Peyer's patch (tissue), 4 donors: ENCODE measurements around the gene OCA2. TPM values are rescaled to one million over a fixed set of nuclear protein-coding genes. Genes with fewer than 3 reads are reported as not detected.

Experiments used
- DNase-seq, 3 donors: peaks; one replicate each; pipeline ENCODE4 v3.0.0-alpha.2; 2017 to 2019
- H3K27ac ChIP-seq, 4 donors: fragments of 200-600 bp; sonication (generic); one replicate each; pipeline ENCODE4 v1.5.1; 2016 to 2019
- H3K27me3 ChIP-seq, 2 donors: fragments of 200-600 bp; sonication (generic); one replicate each; pipeline ENCODE4 v1.5.1; 2019
- H3K36me3 ChIP-seq, 3 donors: fragments of 200-600 bp; sonication (generic); one replicate each; pipeline ENCODE4 v1.5.1; 2016 to 2019
- H3K4me1 ChIP-seq, 4 donors: fragments of 200-600 bp; sonication (generic); one replicate each; pipeline ENCODE4 v1.5.1; 2016 to 2019
- H3K4me3 ChIP-seq, 4 donors: fragments of 200-600 bp; sonication (generic); 1 replicate in 3 of 4; 2 replicates in 1 of 4; pipeline ENCODE4 v1.5.1; 2016 to 2019; ENCODE audit warnings: mild to moderate bottlenecking in 1 of 4
- H3K9me3 ChIP-seq, 4 donors: fragments of 200-600 bp; sonication (generic); one replicate each; pipeline ENCODE4 v1.5.1; 2016 to 2019; ENCODE audit warnings: mild to moderate bottlenecking in 1 of 4
- POLR2A ChIP-seq, 2 donors: fragments of 450-650 bp; IDR thresholded peaks; one replicate each; pipeline ENCODE4 v1.5.1; 2017; ENCODE audit warnings: antibody characterized with exemption in 2 of 2, mild to moderate bottlenecking in 2 of 2, moderate library complexity in 2 of 2
- total RNA-seq, 4 donors: library from RNA; depleted of rRNA; stranded (reverse); fragments of >200 nt; gene quantifications; one replicate each; pipeline ENCODE4 v1.1.0, GENCODE V29; 2016
- TF ChIP-seq, protein P1 (sequence below), 6 experiments: fragments of 450-650 bp in 4 of 6; fragments of 200-600 bp in 2 of 6; sonication (generic) in 1 of 6; IDR thresholded peaks; one replicate each; pipeline ENCODE4 v1.5.1; 2017 to 2019; ENCODE audit warnings: antibody characterized with exemption in 6 of 6, mild to moderate bottlenecking in 3 of 6, moderate library complexity in 1 of 6

OCA2 gene
- total RNA-seq, 4 donors from 2014 or later = 1.4 to 3.0 TPM; not detected in 2

- TF ChIP-seq, protein P1, sequence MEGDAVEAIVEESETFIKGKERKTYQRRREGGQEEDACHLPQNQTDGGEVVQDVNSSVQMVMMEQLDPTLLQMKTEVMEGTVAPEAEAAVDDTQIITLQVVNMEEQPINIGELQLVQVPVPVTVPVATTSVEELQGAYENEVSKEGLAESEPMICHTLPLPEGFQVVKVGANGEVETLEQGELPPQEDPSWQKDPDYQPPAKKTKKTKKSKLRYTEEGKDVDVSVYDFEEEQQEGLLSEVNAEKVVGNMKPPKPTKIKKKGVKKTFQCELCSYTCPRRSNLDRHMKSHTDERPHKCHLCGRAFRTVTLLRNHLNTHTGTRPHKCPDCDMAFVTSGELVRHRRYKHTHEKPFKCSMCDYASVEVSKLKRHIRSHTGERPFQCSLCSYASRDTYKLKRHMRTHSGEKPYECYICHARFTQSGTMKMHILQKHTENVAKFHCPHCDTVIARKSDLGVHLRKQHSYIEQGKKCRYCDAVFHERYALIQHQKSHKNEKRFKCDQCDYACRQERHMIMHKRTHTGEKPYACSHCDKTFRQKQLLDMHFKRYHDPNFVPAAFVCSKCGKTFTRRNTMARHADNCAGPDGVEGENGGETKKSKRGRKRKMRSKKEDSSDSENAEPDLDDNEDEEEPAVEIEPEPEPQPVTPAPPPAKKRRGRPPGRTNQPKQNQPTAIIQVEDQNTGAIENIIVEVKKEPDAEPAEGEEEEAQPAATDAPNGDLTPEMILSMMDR (IDR thresholded peaks at IDR 0.05) = no peak
- TF ChIP-seq POLR2A (IDR thresholded peaks at IDR 0.05) = no peak
- Histone ChIP-seq H3K4me1 (no peaks in the 10 kb centered on the region), H3K27ac (no peak overlapping the region), H3K27me3 (no peaks in the 10 kb centered on the region), H3K4me3 (no peak overlapping the region), H3K9me3 (no peaks in the 10 kb centered on the region), H3K36me3 (no peaks in the 10 kb centered on the region)
- no peak for DNase-seq
Observed at GRCh38 chr15:27842526-27842925, 256.6 kb downstream of the OCA2 start.

DNA sequence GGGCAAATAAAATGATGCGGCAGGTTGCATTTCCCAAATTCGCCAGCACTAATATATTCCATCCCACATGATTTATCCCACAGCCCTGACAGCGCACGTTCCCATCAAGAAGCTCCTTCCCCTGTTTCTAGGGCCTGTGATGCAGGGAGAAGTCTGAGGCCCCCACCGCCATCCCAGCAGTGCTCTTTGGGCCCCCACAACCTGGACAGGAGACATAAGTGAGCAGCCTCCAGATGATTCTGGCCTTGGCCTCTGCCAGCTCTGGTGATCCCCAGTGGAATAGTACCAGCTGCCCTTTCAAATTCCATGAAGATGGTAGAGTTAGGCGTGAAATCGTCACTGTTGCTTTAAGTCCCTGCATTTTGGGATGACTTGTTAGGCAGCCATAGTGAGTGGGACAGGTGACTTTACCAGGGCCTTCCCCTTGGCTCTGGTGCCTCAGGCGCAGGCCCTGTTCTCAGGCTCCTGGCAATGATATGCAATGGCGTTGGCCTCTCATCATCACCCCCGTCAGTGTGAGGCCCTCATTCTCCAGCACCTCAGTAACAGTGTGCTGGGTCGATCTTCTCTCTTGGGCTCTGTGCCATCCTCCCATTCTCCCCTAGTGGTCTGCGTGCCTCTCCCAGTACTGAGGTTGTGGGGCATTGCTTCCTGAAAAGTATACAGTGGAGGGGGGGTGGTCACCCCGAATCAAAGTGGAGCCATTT is 263.7 kb downstream of the OCA2 start:
- no peak for DNase-seq
- no peaks in the 10 kb centered on the region for H3K4me1 ChIP-seq
- no peaks in the 10 kb centered on the region for H3K9me3 ChIP-seq
- no peaks in the 10 kb centered on the region for H3K27me3 ChIP-seq
- H3K36me3 ChIP-seq = no peaks in the 10 kb centered on the region
- H3K27ac ChIP-seq = no peak overlapping the region
- H3K4me3 ChIP-seq = no peak overlapping the region
- no peak for TF ChIP-seq POLR2A (IDR thresholded peaks at IDR 0.05)
- TF ChIP-seq, protein P1 (IDR thresholded peaks at IDR 0.05) = no peak

DNA sequence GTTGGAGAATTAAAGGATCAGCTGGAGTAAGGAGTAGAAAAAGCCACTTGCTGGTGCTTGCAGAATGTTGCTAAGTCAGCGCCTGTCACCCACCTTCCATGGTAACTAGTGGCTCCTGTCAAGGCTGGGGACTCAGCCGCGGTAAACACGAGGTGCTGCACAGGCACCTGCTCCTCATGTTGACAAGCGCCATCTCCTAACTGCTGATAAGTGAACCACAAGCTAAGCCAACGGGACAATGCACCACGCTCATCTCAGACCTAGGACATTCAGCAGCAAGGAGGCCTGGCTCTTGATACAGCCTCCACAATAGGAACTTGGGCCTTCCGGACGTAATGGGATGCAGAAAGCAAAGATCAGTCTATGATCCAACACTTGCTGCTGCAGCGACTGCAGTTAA is 264.4 kb downstream of the OCA2 start:
- Histone ChIP-seq H3K9me3 (no peaks in the 10 kb centered on the region), H3K27me3 (no peaks in the 10 kb centered on the region), H3K36me3 (no peaks in the 10 kb centered on the region), H3K4me1 (no peaks in the 10 kb centered on the region), H3K4me3 (no peak overlapping the region), H3K27ac (no peak overlapping the region)
- no peak for DNase-seq
- TF ChIP-seq, protein P1 (IDR thresholded peaks at IDR 0.05) = no peak
- TF ChIP-seq POLR2A (IDR thresholded peaks at IDR 0.05) = no peak

GRCh38 chr15:27833974-27834373 is 265.1 kb downstream of the OCA2 start:
- Histone ChIP-seq H3K27me3 (no peaks in the 10 kb centered on the region), H3K36me3 (no peaks in the 10 kb centered on the region), H3K4me3 (no peak overlapping the region), H3K9me3 (no peaks in the 10 kb centered on the region), H3K27ac (no peak overlapping the region), H3K4me1 (no peaks in the 10 kb centered on the region)
- DNase-seq = no peak
- no peak for TF ChIP-seq POLR2A (IDR thresholded peaks at IDR 0.05)
- TF ChIP-seq, protein P1 (IDR thresholded peaks at IDR 0.05) = no peak

DNA sequence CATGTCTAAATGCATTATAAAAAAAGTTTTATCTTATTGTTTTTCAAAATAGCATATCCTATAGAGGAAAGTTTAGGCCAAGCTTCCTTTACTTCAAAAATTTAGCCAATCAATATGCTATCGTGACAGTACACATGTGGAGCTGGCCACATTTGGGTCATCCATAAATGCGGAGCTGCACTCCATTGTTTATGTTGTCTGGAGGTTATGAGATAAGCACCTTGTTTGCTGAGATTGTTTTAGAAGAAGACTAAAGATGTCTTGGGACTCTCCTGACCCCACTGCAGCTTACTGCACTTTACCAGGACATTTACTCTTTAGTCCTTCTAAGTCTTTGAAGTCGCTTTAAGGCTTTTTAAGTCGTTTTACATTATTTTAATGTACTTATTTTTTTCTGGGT is 265.9 kb downstream of the OCA2 start:
- no peak for DNase-seq

More for the DNA sequence above, 265.9 kb downstream of the OCA2 start:
- Histone ChIP-seq H3K27me3 (no peaks in the 10 kb centered on the region), H3K27ac (no peak overlapping the region), H3K9me3 (no peaks in the 10 kb centered on the region), H3K36me3 (no peaks in the 10 kb centered on the region), H3K4me1 (no peaks in the 10 kb centered on the region), H3K4me3 (no peak overlapping the region)
- TF ChIP-seq POLR2A (IDR thresholded peaks at IDR 0.05) = no peak
- TF ChIP-seq, protein P1 (IDR thresholded peaks at IDR 0.05) = no peak
